K562 (cell line): Measurements from ENCODE around the gene PSMD11. TPM values are rescaled to one million over a fixed set of nuclear protein-coding genes. Genes with fewer than 3 reads are reported as not detected.
A peak's percentile ranks its signal among the peaks of the same experiment; 100 is the strongest.

Source experiments
- ATAC-seq: fragments of 200-7000 bp; cut with Tn5 transposase; 3 replicates; pipeline ENCODE4 v1.9.1; 2020; ENCODE audit warnings: moderate library complexity
- BruUV-seq: library from RNA; stranded (reverse); fragments of 400-500 nt; replicated peaks from 2 replicates; lab custom pipeline; 2021; lab: Mats Ljungman, UMichigan
- CTCF ChIA-PET: fragments of 300-600 bp; formaldehyde crosslinking; extraction: SDS; loops from one replicate; lab custom pipeline; 2021; ENCODE audit warnings: low intra/inter-chr PET ratio; lab: Yijun Ruan, JAX
- POLR2A ChIA-PET: fragments of 300-600, 350-650 bp; sonication (Branson Sonifier 250); formaldehyde crosslinking; extraction: SDS; loops from one replicate; lab custom pipeline; 2021; ENCODE audit warnings: antibody characterized with exemption, inconsistent platforms; lab: Yijun Ruan, JAX
- DNase-seq, 4 experiments: peaks; one replicate each; pipeline versions ENCODE4 v3.0.0 to v3.0.0-alpha.2; 2011 to 2018; ENCODE audit warnings: low spot score in 3 of 4, mixed read lengths in 3 of 4; ENCODE audit errors: extremely low read depth in 1 of 4
- FAIRE-seq: peaks from 2 replicates; lab custom pipeline; 2011; peaks lifted over from hg19 to GRCh38; lab: Jason Lieb, UNC
- H2AFZ ChIP-seq: 2 replicates; pipeline ENCODE4 v1.6.0; 2011; ENCODE audit warnings: low read depth, low read length, control low read depth, inconsistent platforms
- H3K27ac ChIP-seq: fragments of 200-600 bp; 3 replicates; pipeline ENCODE4 v1.8.0; 2011; ENCODE audit warnings: low read depth, mild to moderate bottlenecking, control low read depth, inconsistent platforms, low read length, moderate library complexity, mixed read lengths; ENCODE audit errors: extremely low read depth
- H3K27me3 ChIP-seq, 2 experiments: fragments of 300-600 bp in 1 of 2; 2 replicates in 1 of 2; 3 replicates in 1 of 2; pipeline versions ENCODE4 v1.6.0 to v1.8.0; 2011; ENCODE audit warnings: inconsistent platforms in 2 of 2, low read length in 2 of 2, mild to moderate bottlenecking in 1 of 2, mixed read lengths in 1 of 2, moderate library complexity in 1 of 2; ENCODE audit not compliant: control insufficient read depth in 2 of 2, insufficient read depth in 2 of 2
- H3K36me3 ChIP-seq: fragments of 300-600 bp; 3 replicates; pipeline ENCODE4 v1.8.0; 2011; ENCODE audit warnings: mild to moderate bottlenecking, low read length, inconsistent platforms; ENCODE audit not compliant: control insufficient read depth, insufficient read depth
- H3K4me1 ChIP-seq, 2 experiments: fragments of 200-600 bp in 1 of 2; replicated peaks in 1 of 2; 2 replicates in 1 of 2; 3 replicates in 1 of 2; pipeline versions ENCODE4 v1.5.1 to v1.8.0; 2011; ENCODE audit warnings: inconsistent platforms in 2 of 2, low read length in 2 of 2, mild to moderate bottlenecking in 1 of 2, mixed read lengths in 1 of 2, moderate library complexity in 1 of 2; ENCODE audit not compliant: control insufficient read depth in 2 of 2, insufficient read depth in 2 of 2
- H3K4me2 ChIP-seq: 2 replicates; pipeline ENCODE4 v1.6.1; 2011; ENCODE audit warnings: low read length, control low read depth, inconsistent platforms, mixed read lengths; ENCODE audit not compliant: insufficient read depth
- H3K4me3 ChIP-seq: fragments of 200-600 bp; sonication (generic), shearing (Covaris generic); 2 replicates; pipeline ENCODE4 v1.5.1; 2016; ENCODE audit warnings: control low read depth, inconsistent platforms
- H3K79me2 ChIP-seq: fragments of 200-600 bp; 3 replicates; pipeline ENCODE4 v1.8.0; 2011; ENCODE audit warnings: low read length, inconsistent platforms; ENCODE audit not compliant: control insufficient read depth, insufficient read depth
- H3K9ac ChIP-seq, 2 experiments: 2 replicates each; pipeline versions ENCODE4 v1.6.0 to v1.6.1; 2011; ENCODE audit warnings: low read depth in 2 of 2, low read length in 2 of 2, control low read depth in 1 of 2, inconsistent platforms in 1 of 2, mild to moderate bottlenecking in 1 of 2, mixed read lengths in 1 of 2; ENCODE audit not compliant: insufficient read depth in 1 of 2
- H3K9me1 ChIP-seq: one replicate; pipeline ENCODE4 v1.6.0; 2011; ENCODE audit warnings: inconsistent platforms, mild to moderate bottlenecking, low read length, moderate library complexity; ENCODE audit not compliant: control insufficient read depth, insufficient read depth
- H3K9me3 ChIP-seq: replicated peaks from 2 replicates; pipeline ENCODE4 v1.5.1; 2011; ENCODE audit warnings: low read depth, low read length, inconsistent platforms; ENCODE audit not compliant: control insufficient read depth, insufficient read depth
- H4K20me1 ChIP-seq: replicated peaks from 2 replicates; pipeline ENCODE4 v1.6.1; 2011; ENCODE audit warnings: low read length, inconsistent platforms, mixed read lengths; ENCODE audit not compliant: control insufficient read depth, insufficient read depth
- E2F3 ChIP-seq: fragments of 250-450 bp; sonication (Bioruptor Pico); IDR thresholded peaks from 2 replicates; pipeline ENCODE4 v1.4.0; 2020; ENCODE audit warnings: mild to moderate bottlenecking
- ELF4 ChIP-seq: fragments of 450-650 bp; formaldehyde crosslinking; IDR thresholded peaks from 2 replicates; pipeline ENCODE4 v1.4.0; 2022; ENCODE audit warnings: missing genetic modification characterization
- GATAD2B ChIP-seq: fragments of 450-650 bp; IDR thresholded peaks from 2 replicates; pipeline ENCODE4 v1.6.1; 2017; ENCODE audit warnings: mild to moderate bottlenecking, borderline replicate concordance
- GTF2F1 ChIP-seq: IDR thresholded peaks from 2 replicates; pipeline ENCODE4 v1.6.1; 2011; ENCODE audit warnings: low read depth, low read length, improper control_type of control experiment
- HBP1 ChIP-seq: fragments of 450-650 bp; formaldehyde crosslinking; IDR thresholded peaks from 2 replicates; pipeline ENCODE4 v1.4.0; 2022; ENCODE audit warnings: missing genetic modification characterization
- L3MBTL2 ChIP-seq: fragments of 450-650 bp; IDR thresholded peaks from 2 replicates; pipeline ENCODE4 v1.6.1; 2016; ENCODE audit warnings: mild to moderate bottlenecking, moderate library complexity
- MAFF ChIP-seq: IDR thresholded peaks from 2 replicates; pipeline ENCODE4 v1.6.1; 2012; ENCODE audit warnings: low read length, improper control_type of control experiment
- SMARCA5 ChIP-seq: fragments of 450-650 bp; IDR thresholded peaks from 2 replicates; pipeline ENCODE4 v1.6.1; 2016
- U2AF2 ChIP-seq: fragments of 200-400 bp; formaldehyde crosslinking; optimal IDR thresholded peaks from 2 replicates; pipeline ENCODE3; 2017; ENCODE audit warnings: low read depth, mild to moderate bottlenecking, low read length
- ZNF518B ChIP-seq: fragments of 250-450 bp; sonication (Bioruptor Pico); IDR thresholded peaks from 2 replicates; pipeline ENCODE4 v1.5.0; 2021; ENCODE audit warnings: mild to moderate bottlenecking, moderate library complexity
- WGBS: fragments of 100-300 bp; shearing (Covaris generic); methylation state at CpG from one replicate; pipeline ENCODE4 v1.1.6; 2016; ENCODE audit warnings: low coverage, mixed read lengths; ENCODE audit not compliant: insufficient coverage; ENCODE audit errors: missing lambda C conversion rate; 5-methylcytosine and 5-hydroxymethylcytosine counted together
- in situ Hi-C: fragments of 300-500 bp; cut with MboI; formaldehyde crosslinking; loops from 4 replicates; pipeline ENCODE4 v1.15.0; 2018; ENCODE audit warnings: inconsistent platforms, mixed read lengths
- intact Hi-C: fragments of 100-400 bp; cut with micrococcal nuclease; formaldehyde crosslinking; loops from 2 replicates; pipeline ENCODE4 v1.14.2; 2022
- polyA plus RNA-seq, 8 experiments: library from polyadenylated mRNA; depleted of rRNA in 4 of 8; stranded (reverse) in 5 of 8; unstranded in 3 of 8; fragments of >200 nt; fragmentation: Nextera tagmentation in 2 of 8; fragmentation: Illumina TruSeq in 1 of 8; extraction: Ambion mirVana in 2 of 8; extraction: Trizol in 1 of 8; gene quantifications; 2 replicates each; pipeline versions ENCODE4 v1.2.1 to v1.2.3, GENCODE V29; 2011 to 2014; ENCODE audit warnings: inconsistent platforms in 1 of 8, missing spikeins in 1 of 8
- total RNA-seq, 7 experiments: library from RNA; depleted of rRNA in 6 of 7; stranded (reverse); fragments of >200 nt in 6 of 7; fragmentation: Illumina TruSeq in 2 of 7; extraction: Trizol in 2 of 7; gene quantifications; 2 replicates each; pipeline versions ENCODE4 v1.2.1 to v1.2.3, GENCODE V29; 2011 to 2021; ENCODE audit warnings: low replicate concordance in 1 of 7
- TF ChIP-seq, protein P1 (sequence below): fragments of 250-450 bp; sonication (Bioruptor Pico); IDR thresholded peaks from 2 replicates; pipeline ENCODE4 v1.8.0; 2021; ENCODE audit warnings: borderline replicate concordance, mild to moderate bottlenecking, moderate library complexity; ENCODE audit not compliant: poor library complexity, severe bottlenecking

PSMD11 gene
- total and polyA plus RNA-seq, 9 of the 15 experiments (the other 6 are each of a cell fraction or from before 2014, with no cell fraction given): 104 to 378 (median 158) TPM

GRCh38 chr17:32527146-32527545, 82.8 kb downstream of the PSMD11 start:
- Histone ChIP-seq H3K79me2 (no peaks in the 10 kb centered on the region), H3K27me3 (no peaks in the 10 kb centered on the region), H4K20me1 (no peaks in the 10 kb centered on the region), H2AFZ (no peak overlapping the region), H3K36me3 (no peaks in the 10 kb centered on the region; the same call in 2 of the 3 replicates), H3K4me3 (no peak overlapping the region)
- ATAC-seq (no peak), DNase-seq (no peak)
- 79% methylated on average over 4 of the region's 4 CpGs for WGBS
- BruUV-seq: no TSS peak
- POLR2A ChIA-PET: no interaction called here
- TF ChIP-seq MAFF (no peak), ELF4 (CRISPR knock-in tag) (no peak), GATAD2B (no peak), E2F3 (CRISPR knock-in tag) (no peak)
- TF ChIP-seq, all 486 proteins: peak for 0
- Histone ChIP-seq H3K4me1 (peaks cover 2 to 8% of the 10 kb centered on the region in 2 experiments; a peak in 2 of 5 replicates), H3K4me2 (no peak overlapping the region), H3K27ac (no peak overlapping the region), H3K9me1 (no peaks in the 10 kb centered on the region), H3K9me3 (no peaks in the 10 kb centered on the region), H3K9ac (peak overlapping the region in 1 of 2 experiments; percentile 76; a peak in 2 of 4 replicates)
- intact Hi-C loops (no loop called here), in situ Hi-C loops (no loop called here)
- no peak for FAIRE-seq
- CTCF ChIA-PET: no interaction called here

- Histone ChIP-seq H3K36me3 (peaks cover 2% of the 10 kb centered on the region; the same call in 1 of the 3 replicates), H3K9ac (no peak overlapping the region), H3K4me1 (peaks cover 2 to 8% of the 10 kb centered on the region in 2 experiments; a peak in 2 of 5 replicates), H3K9me1 (no peaks in the 10 kb centered on the region), H3K27me3 (no peaks in the 10 kb centered on the region), H3K79me2 (no peaks in the 10 kb centered on the region), H3K9me3 (no peaks in the 10 kb centered on the region), H3K4me3 (no peak overlapping the region), H3K27ac (no peak overlapping the region), H4K20me1 (no peaks in the 10 kb centered on the region), H2AFZ (no peak overlapping the region), H3K4me2 (no peak overlapping the region)
- no peak for DNase-seq
- POLR2A ChIA-PET: no interaction called here
- no TSS peak for BruUV-seq
- no peak for FAIRE-seq
- intact Hi-C loops: no loop called here
- CTCF ChIA-PET: no interaction called here
- in situ Hi-C loops: no loop called here
- ATAC-seq: no peak
- 88% methylated on average over 7 of the region's 7 CpGs for WGBS
- TF ChIP-seq GTF2F1: no peak
- TF ChIP-seq, protein P1, sequence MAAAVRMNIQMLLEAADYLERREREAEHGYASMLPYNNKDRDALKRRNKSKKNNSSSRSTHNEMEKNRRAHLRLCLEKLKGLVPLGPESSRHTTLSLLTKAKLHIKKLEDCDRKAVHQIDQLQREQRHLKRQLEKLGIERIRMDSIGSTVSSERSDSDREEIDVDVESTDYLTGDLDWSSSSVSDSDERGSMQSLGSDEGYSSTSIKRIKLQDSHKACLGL (CRISPR knock-in tag): no peak
- TF ChIP-seq SMARCA5: no peak
- TF ChIP-seq U2AF2: no peak
- no peak for TF ChIP-seq HBP1 (CRISPR knock-in tag)
- no peak for TF ChIP-seq L3MBTL2
- no peak for TF ChIP-seq ZNF518B
Observed at GRCh38 chr17:32528825-32529224, 84.5 kb downstream of the PSMD11 start.
